Right lung (tissue), 5 donors: Measurements from ENCODE around the gene EXD1. TPM values are rescaled to one million over a fixed set of nuclear protein-coding genes. Genes with fewer than 3 reads are reported as not detected.
"Not testable (repeated sequence)": the region's sequence is repeated elsewhere in the genome, so short reads cannot be mapped to it uniquely, and the experiment has no call there.

Experiments used
- DNase-seq, 2 donors: peaks; one replicate each; pipeline ENCODE4 v3.0.0-alpha.2; 2013
- polyA plus RNA-seq, 5 donors: library from polyadenylated mRNA; unstranded; fragments of 120-200 nt; gene quantifications; one replicate each; pipeline versions ENCODE4 v1.2.1 to v1.2.3, GENCODE V29; 2013; ENCODE audit warnings: inconsistent platforms in 1 of 5, low replicate concordance in 1 of 5; ENCODE audit not compliant: insufficient read length in 5 of 5, insufficient read depth in 1 of 5

EXD1 gene
- polyA plus RNA-seq, 5 donors = 0.07 TPM; not detected in 4

DNA sequence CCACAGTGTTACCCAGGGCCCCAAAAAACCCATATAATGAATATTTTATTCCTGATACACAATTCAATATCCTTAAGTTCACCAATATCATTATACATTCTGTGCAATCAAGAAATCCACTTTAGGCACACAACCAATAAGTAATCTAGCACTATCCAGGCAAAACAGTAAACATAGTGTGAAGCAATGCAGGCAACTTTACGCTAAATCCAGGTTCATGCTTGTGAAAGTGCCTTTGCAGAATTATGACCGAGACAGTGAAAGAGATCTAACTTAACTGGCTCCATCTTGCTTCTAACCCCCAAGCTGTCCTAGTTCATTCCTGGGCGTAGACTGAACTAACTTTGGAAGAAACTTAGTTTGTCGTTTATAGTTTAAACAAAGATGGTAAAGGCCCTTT lies 80.3 kb downstream of the EXD1 start:
- DNase-seq = no peak

DNA sequence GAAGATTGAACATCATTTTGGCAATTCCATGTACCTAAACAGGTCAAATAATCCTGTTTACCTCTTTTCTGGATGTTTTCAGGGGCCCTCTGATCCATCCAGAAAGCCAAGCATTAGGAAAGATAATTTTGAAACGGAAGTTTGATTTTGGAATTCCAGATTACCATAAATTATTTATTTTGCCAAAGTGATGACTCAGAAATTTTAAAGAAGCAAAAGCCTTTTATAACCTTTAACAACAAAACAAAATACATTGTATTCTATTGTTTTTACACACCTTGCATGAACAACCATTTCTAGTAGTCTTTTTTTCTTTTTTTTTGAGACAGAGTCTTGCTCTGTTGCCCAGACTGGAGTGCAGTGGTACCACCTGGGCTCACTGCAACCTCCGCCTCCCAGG lies 82.5 kb downstream of the EXD1 start:
- no peak for DNase-seq

DNA sequence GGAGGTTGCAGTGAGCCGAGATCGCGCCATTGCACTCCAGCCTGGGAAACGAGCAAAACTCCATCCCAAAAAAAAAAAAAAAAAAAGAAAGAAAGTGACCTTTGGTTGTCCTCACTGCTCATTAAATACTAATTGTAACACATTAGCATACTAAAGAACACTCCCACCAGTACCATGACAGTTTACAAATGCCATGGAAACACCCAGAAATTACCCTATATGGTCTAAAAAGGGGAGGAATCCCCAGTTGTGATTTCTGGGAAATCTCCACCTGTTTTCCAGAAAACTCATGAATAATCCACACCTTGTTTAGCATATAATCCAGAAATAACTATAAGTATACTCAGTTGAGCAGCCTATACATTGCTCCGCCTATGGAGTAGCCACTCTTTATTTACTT lies 90.9 kb downstream of the EXD1 start:
- DNase-seq = no peak

DNA sequence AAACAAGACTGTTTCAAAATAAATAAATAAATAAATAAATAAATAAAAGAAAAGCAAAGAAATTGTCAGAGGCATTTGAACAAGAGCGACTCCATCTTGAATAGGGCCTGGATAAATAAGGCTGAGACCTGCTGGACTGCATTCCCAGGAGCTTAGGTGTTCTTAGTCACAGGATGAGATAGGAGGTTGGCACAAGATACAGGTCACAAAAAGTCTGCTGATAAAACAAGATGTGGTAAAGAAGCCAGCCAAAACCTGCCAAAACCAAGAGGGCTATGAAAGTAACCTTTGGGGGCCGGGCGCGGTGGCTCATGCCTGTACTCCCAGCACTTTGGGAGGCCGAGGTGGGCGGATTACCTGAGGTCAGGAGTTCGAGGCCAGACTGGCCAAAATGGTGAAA lies 91.4 kb downstream of the EXD1 start:
- not testable (repeated sequence) for DNase-seq

DNA sequence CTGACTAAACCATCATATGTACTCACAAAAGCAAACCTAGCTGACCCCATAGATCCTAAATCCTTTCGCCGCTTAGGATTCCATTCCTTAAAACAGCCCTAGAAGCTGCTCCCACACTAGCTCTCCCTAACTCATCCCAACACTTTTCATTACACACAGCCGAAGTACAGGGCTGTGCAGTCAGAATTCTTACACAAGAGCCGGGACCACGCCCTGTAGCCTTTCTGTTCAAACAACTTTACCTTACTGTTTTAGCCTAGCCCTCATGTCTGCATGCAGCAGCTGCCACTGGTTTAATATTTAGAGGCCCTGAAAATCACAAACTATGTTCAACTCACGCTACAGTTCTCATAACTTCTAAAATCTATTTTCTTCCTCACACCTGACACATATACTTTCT lies 95.0 kb downstream of the EXD1 start:
- DNase-seq = not testable (repeated sequence)

DNA sequence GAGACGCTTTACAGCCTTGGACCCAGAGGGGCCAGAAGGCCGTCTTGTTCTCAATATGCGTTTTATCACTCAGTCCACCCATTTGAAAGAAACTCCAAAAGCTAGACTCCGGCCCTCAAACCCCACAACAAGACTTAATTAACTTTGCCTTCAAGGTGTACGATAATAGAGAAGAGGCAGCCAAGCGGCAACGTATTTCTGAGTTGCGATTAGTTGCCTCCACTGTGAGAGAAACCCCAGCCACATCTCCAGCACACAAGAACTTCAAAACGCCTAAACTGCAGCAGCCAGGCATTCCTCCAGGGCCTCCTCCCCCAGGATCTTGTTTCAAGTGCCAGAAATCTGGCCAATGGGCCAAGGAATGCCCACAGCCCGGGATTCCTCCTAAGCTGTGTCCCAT lies 97.1 kb downstream of the EXD1 start:
- no peak for DNase-seq

Other genes with a start within 250 kb of the EXD1 start
- gene INO80, start 114.5 kb downstream of the EXD1 start, polyA plus RNA-seq = 10 to 100 TPM; 21.0 to 28.8 (median 25.4) TPM
- 10 to 100 TPM; 49.2 to 66.5 (median 50.8) TPM for gene CHP1, start 511 bp upstream of the EXD1 start, polyA plus RNA-seq
- gene OIP5, start 101.8 kb upstream of the EXD1 start, polyA plus RNA-seq = 10 to 100 TPM in 1 of 5 donors, 1 to 10 TPM in 4; 5.3 to 13.9 (median 7.0) TPM
- gene NUSAP1, start 102.1 kb upstream of the EXD1 start, polyA plus RNA-seq = 100 to 1,000 TPM in 2 of 5 donors, 10 to 100 TPM in 3; 51.2 to 160 (median 92.2) TPM
- gene NDUFAF1, start 171.7 kb upstream of the EXD1 start, polyA plus RNA-seq = 10 to 100 TPM; 15.8 to 24.1 (median 17.0) TPM
- 10 to 100 TPM; 58.3 to 85.9 (median 62.9) TPM for gene RTF1, start 186.3 kb upstream of the EXD1 start, polyA plus RNA-seq